CD4-positive, alpha-beta memory T cell (primary cell): Measurements from ENCODE around the gene ZNF45. TPM values are rescaled to one million over a fixed set of nuclear protein-coding genes. Genes with fewer than 3 reads are reported as not detected.
"Not testable (repeated sequence)": the region's sequence is repeated elsewhere in the genome, so short reads cannot be mapped to it uniquely, and the experiment has no call there.

ENCODE experiments used
- CTCF ChIA-PET: fragments of 350-600 bp; sonication (Branson Sonifier 250); formaldehyde crosslinking; loops from one replicate; lab custom pipeline; 2021; ENCODE audit warnings: inconsistent platforms; ENCODE audit not compliant: partially characterized antibody; lab: Charles Lee
- POLR2A ChIA-PET: fragments of 350-600 bp; sonication (Branson Sonifier 250); formaldehyde crosslinking; loops from one replicate; lab custom pipeline; 2021; ENCODE audit not compliant: partially characterized antibody; lab: Charles Lee
- DNase-seq, 5 donors: peaks; one replicate each; pipeline versions ENCODE4 v3.0.0 to v3.0.0-alpha.2; 2020 to 2022; ENCODE audit warnings: mixed read lengths in 1 of 5
- H3K27ac ChIP-seq: one replicate; pipeline ENCODE4 v1.7.0; 2013; ENCODE audit warnings: low read depth, low read length
- H3K27me3 ChIP-seq: 2 replicates; pipeline ENCODE4 v1.7.0; 2013; ENCODE audit warnings: mild to moderate bottlenecking, low read length, moderate library complexity; ENCODE audit not compliant: insufficient read depth
- H3K36me3 ChIP-seq: 2 replicates; pipeline ENCODE4 v1.7.0; 2013; ENCODE audit warnings: mild to moderate bottlenecking, low read length, moderate library complexity; ENCODE audit not compliant: insufficient read depth
- H3K4me1 ChIP-seq: 2 replicates; pipeline ENCODE4 v1.7.0; 2013; ENCODE audit warnings: mild to moderate bottlenecking, low read length, moderate library complexity; ENCODE audit not compliant: insufficient read depth
- H3K4me3 ChIP-seq, 2 donors: one replicate each; pipeline ENCODE4 v1.7.0; 2013; ENCODE audit warnings: low read length in 2 of 2, mild to moderate bottlenecking in 1 of 2
- H3K9me3 ChIP-seq, 2 donors: one replicate each; pipeline ENCODE4 v1.7.0; 2013; ENCODE audit warnings: low read length in 2 of 2, control low read depth in 1 of 2; ENCODE audit not compliant: control insufficient read depth in 1 of 2
- H3K27ac Mint-ChIP-seq, 7 donors: one replicate each; pipeline ENCODE4 v1.8.0; 2020 to 2021; ENCODE audit warnings: mixed read lengths in 7 of 7, mild to moderate bottlenecking in 6 of 7, inconsistent platforms in 3 of 7, moderate library complexity in 3 of 7
- H3K27me3 Mint-ChIP-seq, 2 donors: one replicate each; pipeline ENCODE4 v1.8.0; 2020 to 2021; ENCODE audit warnings: mixed read lengths in 2 of 2
- H3K36me3 Mint-ChIP-seq, 2 donors: one replicate each; pipeline ENCODE4 v1.8.0; 2020 to 2021; ENCODE audit warnings: mixed read lengths in 2 of 2, inconsistent platforms in 1 of 2, mild to moderate bottlenecking in 1 of 2
- H3K4me1 Mint-ChIP-seq, 4 donors: one replicate each; pipeline ENCODE4 v1.8.0; 2020 to 2021; ENCODE audit warnings: mixed read lengths in 4 of 4, mild to moderate bottlenecking in 1 of 4
- H3K4me3 Mint-ChIP-seq, 8 donors: one replicate each; pipeline ENCODE4 v1.8.0; 2020 to 2021; ENCODE audit warnings: mixed read lengths in 8 of 8, mild to moderate bottlenecking in 7 of 8, moderate library complexity in 6 of 8, inconsistent platforms in 3 of 8
- H3K9me3 Mint-ChIP-seq, 8 donors: one replicate each; pipeline ENCODE4 v1.8.0; 2020 to 2021; ENCODE audit warnings: mixed read lengths in 8 of 8, mild to moderate bottlenecking in 5 of 8, inconsistent platforms in 3 of 8, moderate library complexity in 1 of 8
- intact Hi-C: fragments of 100-400 bp; cut with micrococcal nuclease; formaldehyde crosslinking; loops from one replicate; pipeline ENCODE4 v1.15.1; 2023
- polyA plus RNA-seq, 2 donors: library from polyadenylated mRNA; unstranded; fragments of 300-500 nt; fragmentation: Illumina TruSeq; gene quantifications; one replicate each; pipeline ENCODE4 v1.2.3, GENCODE V29; 2021
- total RNA-seq, 2 experiments: library from RNA; stranded (reverse); gene quantifications; one replicate each; pipeline ENCODE4 v1.2.3, GENCODE V29; 2021

The ZNF45 gene
- total and polyA plus RNA-seq, 4 experiments from 2014 or later, result 9.4 to 29.6 (median 19.0) TPM

DNA sequence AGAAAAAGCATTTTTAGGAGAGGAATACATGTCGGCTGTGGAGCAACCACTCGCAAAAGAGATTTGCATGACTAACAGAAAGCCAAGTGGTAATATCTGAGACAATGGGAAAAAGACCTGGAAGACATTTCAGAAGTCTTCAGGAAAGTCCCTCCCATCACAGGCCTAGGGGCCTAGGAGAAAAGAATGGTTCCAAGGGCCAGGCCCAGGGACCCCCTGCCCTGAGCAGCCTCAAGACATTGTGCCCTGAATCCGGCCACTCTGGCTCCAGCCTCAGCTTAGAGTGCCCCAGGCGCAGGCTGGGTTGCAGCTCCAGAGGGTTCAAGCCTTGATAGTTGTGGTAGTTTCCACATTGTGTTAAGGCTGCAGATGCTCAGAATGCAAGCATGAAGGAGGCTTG, 25.3 kb upstream of the ZNF45 start:
- no peaks in the 10 kb centered on the region for H3K4me1 Mint-ChIP-seq
- Histone ChIP-seq H3K4me3 (no peak overlapping the region), H3K36me3 (no peaks in the 10 kb centered on the region), H3K4me1 (no peaks in the 10 kb centered on the region), H3K9me3 (no peaks in the 10 kb centered on the region), H3K27ac (no peak overlapping the region), H3K27me3 (no peaks in the 10 kb centered on the region)
- intact Hi-C loops, result no loop called here
- H3K27me3 Mint-ChIP-seq, result peaks cover 0 to 3% of the 10 kb centered on the region in 2 donors
- POLR2A ChIA-PET, result no interaction called here
- peaks cover 0 to 79% (median 62%) of the 10 kb centered on the region in 8 donors for H3K9me3 Mint-ChIP-seq
- CTCF ChIA-PET, result no interaction called here
- no peak overlapping the region for H3K27ac Mint-ChIP-seq
- H3K4me3 Mint-ChIP-seq, result no peak overlapping the region
- H3K36me3 Mint-ChIP-seq, result peaks cover 32 to 51% of the 10 kb centered on the region in 2 donors
- no peak for DNase-seq

- H3K27me3 ChIP-seq, result no peaks in the 10 kb centered on the region
- no peak overlapping the region for H3K4me3 Mint-ChIP-seq
- H3K4me3 ChIP-seq, result no peak overlapping the region
- CTCF ChIA-PET, result no interaction called here
- DNase-seq, result no peak
- intact Hi-C loops, result no loop called here
- no peaks in the 10 kb centered on the region for H3K4me1 Mint-ChIP-seq
- H3K36me3 ChIP-seq, result no peaks in the 10 kb centered on the region
- no peak overlapping the region for H3K27ac ChIP-seq
- H3K27ac Mint-ChIP-seq, result no peak overlapping the region
- H3K36me3 Mint-ChIP-seq, result peaks cover 16 to 36% of the 10 kb centered on the region in 2 donors
- POLR2A ChIA-PET, result no interaction called here
- H3K4me1 ChIP-seq, result no peaks in the 10 kb centered on the region
- H3K27me3 Mint-ChIP-seq, result peaks cover 0 to 3% of the 10 kb centered on the region in 2 donors
- peaks cover 3 to 66% (median 48%) of the 10 kb centered on the region in 8 donors for H3K9me3 Mint-ChIP-seq
- H3K9me3 ChIP-seq, result no peaks in the 10 kb centered on the region
Measured at GRCh38 chr19:43957891-43958290, 22.8 kb upstream of the ZNF45 start.

GRCh38 chr19:43956827-43957226, 21.7 kb upstream of the ZNF45 start:
- Mint-ChIP-seq H3K4me1 (peaks cover 0 to 5% (median under 1%) of the 10 kb centered on the region in 4 donors), H3K4me3 (no peak overlapping the region), H3K27me3 (peaks cover 3 to 7% of the 10 kb centered on the region in 2 donors), H3K9me3 (peaks cover 3 to 55% (median 45%) of the 10 kb centered on the region in 8 donors), H3K27ac (no peak overlapping the region), H3K36me3 (peaks cover 12 to 30% of the 10 kb centered on the region in 2 donors)
- ChIA-PET POLR2A (no interaction called here), CTCF (no interaction called here)
- intact Hi-C loops, result no loop called here
- Histone ChIP-seq H3K27ac (no peak overlapping the region), H3K36me3 (no peaks in the 10 kb centered on the region), H3K4me1 (no peaks in the 10 kb centered on the region), H3K4me3 (no peak overlapping the region), H3K9me3 (no peaks in the 10 kb centered on the region), H3K27me3 (no peaks in the 10 kb centered on the region)
- DNase-seq, result no peak

DNA sequence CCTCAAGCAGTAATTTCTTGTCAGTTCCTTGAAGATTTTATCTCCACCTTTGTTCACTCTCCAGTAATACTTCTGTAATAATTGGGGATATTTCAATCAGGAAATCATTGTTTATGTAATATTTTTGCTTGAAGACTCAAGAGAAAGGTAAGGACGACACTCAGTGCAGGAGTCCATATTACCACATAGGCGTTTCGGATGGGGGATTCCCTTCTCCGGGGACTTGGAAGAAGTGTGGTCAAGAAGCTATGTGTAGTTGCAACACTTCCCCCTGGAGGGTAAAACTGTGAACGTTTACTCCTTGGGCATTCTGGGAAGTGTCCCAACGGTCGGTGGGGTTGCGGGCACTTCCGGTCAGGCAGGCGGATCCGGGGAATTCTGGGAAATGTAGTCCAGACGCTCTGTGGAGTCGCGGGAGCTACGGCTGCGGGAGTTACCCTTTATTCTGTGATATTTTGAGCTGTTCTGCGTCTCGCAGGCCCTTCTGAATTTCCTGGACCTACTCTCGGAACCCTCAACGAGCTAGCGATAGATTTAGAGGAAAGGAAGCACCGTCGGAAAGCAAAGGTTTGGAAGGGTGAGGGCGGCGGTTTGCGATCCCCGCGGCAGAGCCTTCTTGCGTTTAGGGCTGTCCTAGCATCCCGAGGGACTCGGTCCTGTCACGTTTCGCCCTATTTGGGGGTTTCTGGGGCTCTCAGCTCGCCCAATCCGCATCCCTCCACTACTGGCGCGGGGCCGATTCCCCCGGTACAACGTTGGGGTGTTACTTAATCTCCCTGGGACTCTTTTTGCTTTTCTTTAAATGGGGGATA, 16.0 kb upstream of the ZNF45 start, which contains the start of gene ZNF221:
ZNF221 (plus strand) TSS at position 395 of the 812 bp plus-strand sequence. CDS start 11,499 bp downstream, outside the sequence.
- peaks cover 16 to 18% of the 10 kb centered on the region in 2 donors for H3K27me3 Mint-ChIP-seq
- H3K4me3 ChIP-seq, result peak within 1 kb of the TSS; percentile 66 to 92
- peak; percentile 38 to 44 (median 43) for DNase-seq
- intact Hi-C loops, result loop anchor here (2.0 kb wide), 1 partner anchor 16 kb away; the partner anchor contains the start of gene ZNF45
- peak within 1 kb of the TSS; percentile 23 for H3K27ac ChIP-seq
- H3K4me3 Mint-ChIP-seq, result peak within 1 kb of the TSS; percentile 94 to 98 (median 96)
- H3K4me1 ChIP-seq, result peaks cover 10% of the 10 kb centered on the region
- H3K9me3 ChIP-seq, result no peaks in the 10 kb centered on the region
- ChIA-PET POLR2A (interaction anchor here (0.7 to 3.4 kb wide), 6 partner anchors 16 to 144 kb away, joined by 3 to 26 read pairs (median 3); partner anchors contain the start of genes ZNF155, ZNF222, ZNF230 and ZNF45), CTCF (interaction anchor here (1.0 kb wide), 1 partner anchor 10 kb away, joined by 3 read pairs; no protein-coding TSS in a partner anchor)
- no peaks in the 10 kb centered on the region for H3K27me3 ChIP-seq
- peaks cover 6 to 58% (median 48%) of the 10 kb centered on the region in 8 donors for H3K9me3 Mint-ChIP-seq
- peaks cover 23 to 24% of the 10 kb centered on the region in 2 donors for H3K36me3 Mint-ChIP-seq
- H3K36me3 ChIP-seq, result no peaks in the 10 kb centered on the region
- H3K4me1 Mint-ChIP-seq, result peaks cover 5 to 18% (median 10%) of the 10 kb centered on the region in 4 donors
- H3K27ac Mint-ChIP-seq, result peak within 1 kb of the TSS in 6 of 7 donors; percentile 36 to 92 (median 86)

DNA sequence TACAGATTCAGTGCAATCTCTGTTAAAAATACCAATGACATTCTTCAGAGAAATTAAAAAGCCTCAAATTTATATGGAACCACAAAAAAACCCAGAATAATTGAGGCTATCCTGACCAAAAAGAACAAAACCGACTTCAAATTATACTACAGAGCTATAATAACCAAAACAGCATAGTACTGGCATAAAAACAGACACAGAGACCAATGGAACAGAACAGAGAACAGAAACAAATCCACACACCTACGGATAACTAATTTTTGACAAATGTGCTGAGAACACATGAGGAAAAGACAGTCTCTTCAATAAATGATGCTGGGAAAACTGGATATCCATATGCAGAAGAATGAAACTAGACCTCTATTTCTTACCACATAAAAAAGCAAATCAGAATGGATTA, 14.7 kb upstream of the ZNF45 start:
- CTCF ChIA-PET, DNase-seq, H3K4me1 ChIP-seq, H3K27me3 ChIP-seq, POLR2A ChIA-PET, H3K9me3 ChIP-seq, H3K36me3 ChIP-seq, H3K27ac ChIP-seq, H3K4me3 ChIP-seq: not testable (repeated sequence)
- peaks cover 23 to 26% of the 10 kb centered on the region in 2 donors for H3K27me3 Mint-ChIP-seq
- peaks cover 7 to 61% (median 47%) of the 10 kb centered on the region in 8 donors for H3K9me3 Mint-ChIP-seq
- H3K27ac Mint-ChIP-seq, result peak overlapping the region in 1 of 7 donors; percentile 16
- H3K4me3 Mint-ChIP-seq, result peak overlapping the region in 7 of 8 donors; percentile 16 to 74 (median 32)
- intact Hi-C loops, result loop anchor here (2.0 kb wide), 1 partner anchor 15 kb away; the partner anchor contains the start of gene ZNF45
- peaks cover 5 to 18% (median 10%) of the 10 kb centered on the region in 4 donors for H3K4me1 Mint-ChIP-seq
- H3K36me3 Mint-ChIP-seq, result peaks cover 18 to 24% of the 10 kb centered on the region in 2 donors

DNA sequence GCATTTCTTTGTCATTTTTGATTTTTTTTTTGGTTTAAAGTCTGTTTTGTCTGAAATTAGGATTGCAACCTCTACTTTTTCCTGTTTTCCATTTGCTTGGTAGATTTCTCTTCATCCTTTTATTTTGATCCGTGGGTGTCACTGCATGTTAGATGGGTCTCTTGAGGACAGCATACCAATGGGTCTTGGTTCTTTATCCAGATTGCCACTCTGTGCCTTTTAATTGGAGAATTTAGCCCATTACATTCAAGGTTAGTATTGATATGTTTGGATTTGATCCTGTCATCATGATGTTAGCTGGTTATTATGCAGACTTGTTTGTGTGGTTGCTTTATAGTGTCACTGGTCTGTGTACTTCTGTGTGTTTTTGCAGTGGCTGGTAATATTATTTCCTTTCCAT, 12.3 kb upstream of the ZNF45 start:
- intact Hi-C loops, POLR2A ChIA-PET, H3K27ac Mint-ChIP-seq, H3K27ac ChIP-seq, H3K36me3 ChIP-seq, H3K4me3 ChIP-seq, H3K9me3 ChIP-seq, DNase-seq, H3K4me1 ChIP-seq, H3K27me3 ChIP-seq, CTCF ChIA-PET, H3K4me3 Mint-ChIP-seq: not testable (repeated sequence)
- Mint-ChIP-seq H3K36me3 (peaks cover 16 to 24% of the 10 kb centered on the region in 2 donors), H3K9me3 (peaks cover 5 to 56% (median 46%) of the 10 kb centered on the region in 8 donors), H3K4me1 (peaks cover 5 to 18% (median 10%) of the 10 kb centered on the region in 4 donors), H3K27me3 (peaks cover 28% of the 10 kb centered on the region in 2 donors)

DNA sequence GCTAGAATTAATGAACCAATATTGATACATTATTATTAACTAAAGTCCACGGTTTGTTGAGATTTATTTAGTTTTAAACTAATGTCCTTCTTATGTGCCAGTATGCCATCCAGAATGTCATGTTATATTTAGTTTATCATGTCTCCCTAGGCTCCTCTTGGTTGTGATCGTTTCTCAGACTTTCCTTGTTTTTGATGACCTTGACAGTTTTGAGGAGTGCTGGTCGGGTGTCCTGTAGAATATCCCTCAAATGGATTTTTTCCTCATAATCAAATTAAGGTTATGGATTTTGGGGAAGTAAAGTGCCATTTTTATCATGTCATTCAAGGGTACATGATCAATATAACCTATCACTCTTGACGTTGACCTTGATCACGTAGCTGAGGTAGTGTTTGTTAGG, 6.1 kb upstream of the ZNF45 start:
- H3K4me3 ChIP-seq, result no peak overlapping the region
- DNase-seq, result no peak
- POLR2A ChIA-PET, result no interaction called here
- Mint-ChIP-seq H3K9me3 (peaks cover 6 to 30% (median 21%) of the 10 kb centered on the region in 8 donors), H3K4me1 (no peaks in the 10 kb centered on the region), H3K27ac (no peak overlapping the region), H3K4me3 (no peak overlapping the region), H3K27me3 (peaks cover 16 to 19% of the 10 kb centered on the region in 2 donors), H3K36me3 (peaks cover 3 to 4% of the 10 kb centered on the region in 2 donors)
- no peak overlapping the region for H3K27ac ChIP-seq
- H3K36me3 ChIP-seq, result no peaks in the 10 kb centered on the region
- H3K4me1 ChIP-seq, result no peaks in the 10 kb centered on the region
- intact Hi-C loops, result no loop called here
- CTCF ChIA-PET, result interaction anchor here (1.1 kb wide), 1 partner anchor 10 kb away, joined by 3 read pairs; the partner anchor contains the start of gene ZNF221
- no peaks in the 10 kb centered on the region for H3K27me3 ChIP-seq
- H3K9me3 ChIP-seq, result no peaks in the 10 kb centered on the region
